Measurements from ENCODE around the gene GPR26. TPM values are rescaled to one million over a fixed set of nuclear protein-coding genes. Genes with fewer than 3 reads are reported as not detected.

The GPR26 gene
- total RNA-seq, 1 experiment from 2014 or later, result 0.07 TPM

DNA sequence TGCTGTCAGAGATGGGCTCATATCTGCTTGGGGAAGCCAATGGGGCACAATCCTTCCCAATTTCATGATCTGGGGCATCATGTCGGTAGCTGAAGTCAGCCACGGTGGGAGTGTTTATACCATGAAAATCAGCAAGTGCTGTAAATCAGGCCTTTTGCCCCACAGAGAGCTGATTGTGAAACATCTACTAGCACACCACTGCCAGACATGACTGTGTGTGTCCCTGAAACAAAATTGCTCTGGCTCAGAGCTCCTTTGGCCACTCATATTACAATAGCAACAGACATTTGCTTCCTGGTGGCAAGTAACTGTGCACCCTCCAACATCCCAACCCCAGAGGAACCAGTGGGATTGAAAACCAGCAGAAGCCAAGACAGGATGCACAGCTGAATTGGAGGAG lies 23.7 kb downstream of the GPR26 start:
- no peak overlapping the region for H2BK120ac ChIP-seq (ENCODE audit: low read depth, low read length, poor library complexity, severe bottlenecking)
- no peak overlapping the region for H3K9ac ChIP-seq (ENCODE audit: extremely low read depth, insufficient read length, low read length)

More for the DNA sequence above, 23.7 kb downstream of the GPR26 start:
- no peaks in the 10 kb centered on the region for H3K9me3 Mint-ChIP-seq
- Histone ChIP-seq H2BK15ac (ENCODE audit: low read depth, low read length) (no peak overlapping the region), H3K4ac (ENCODE audit: low read depth, low read length) (no peak overlapping the region), H3K79me1 (ENCODE audit: insufficient read depth, low read depth, low read length, poor library complexity, severe bottlenecking) (no peaks in the 10 kb centered on the region), H3K23me2 (ENCODE audit: insufficient read length, low read depth, low read length, poor library complexity, severe bottlenecking) (no peaks in the 10 kb centered on the region), H2BK12ac (ENCODE audit: insufficient read length, low read depth, low read length) (no peak overlapping the region), H4K91ac (ENCODE audit: insufficient read length, low read depth, low read length) (no peak overlapping the region), H4K5ac (ENCODE audit: insufficient read length, low read depth, low read length) (no peak overlapping the region), H2BK5ac (ENCODE audit: insufficient read length, low read length) (no peak overlapping the region), H3K14ac (ENCODE audit: insufficient read depth, low read length) (no peak overlapping the region), H2AK5ac (ENCODE audit: insufficient read length, low read length) (no peak overlapping the region), H3K27me3 (ENCODE audit: insufficient read depth, low read length) (no peaks in the 10 kb centered on the region), H3K56ac (ENCODE audit: insufficient read length, low read depth, low read length) (no peak overlapping the region), H3K18ac (ENCODE audit: insufficient read length, low read depth, low read length) (no peak overlapping the region), H3K4me2 (ENCODE audit: insufficient read depth, insufficient read length, low read length) (no peak overlapping the region), H3K27ac (ENCODE audit: insufficient read length, low read depth, low read length) (no peak overlapping the region), H4K8ac (replicated peaks; ENCODE audit: insufficient read length, low read depth, low read length) (no peak overlapping the region), H4K20me1 (ENCODE audit: control insufficient read depth, insufficient read depth, insufficient read length) (no peaks in the 10 kb centered on the region), H2BK20ac (ENCODE audit: low read depth, low read length, poor library complexity, severe bottlenecking) (no peak overlapping the region), H2AFZ (ENCODE audit: low read length) (no peak overlapping the region), H3K23ac (ENCODE audit: insufficient read length, low read depth, low read length) (no peak overlapping the region), H3K4me1 (ENCODE audit: insufficient read depth, low read length) (no peaks in the 10 kb centered on the region), H3T11ph (ENCODE audit: low read length) (no peak overlapping the region), H3K79me2 (ENCODE audit: insufficient read depth, low read length) (no peaks in the 10 kb centered on the region), H3K9me3 (ENCODE audit: control insufficient read depth, low read depth, low read length) (no peaks in the 10 kb centered on the region)
- WGBS (ENCODE audit: extremely low coverage, insufficient read length, low lambda C conversion rate), result no CpG with 5 or more reads among the region's 2 CpGs
- no peaks in the 10 kb centered on the region; a peak in 1 of 7 replicates for H3K36me3 Mint-ChIP-seq (ENCODE audit: insufficient read depth in 1 of 3, low read depth in 3 of 3)
- H3K4me1 Mint-ChIP-seq, result peaks cover 0 to 4% of the 10 kb centered on the region in 2 experiments; a peak in 1 of 4 replicates
- no peak overlapping the region for H3K4me3 Mint-ChIP-seq
- no peak overlapping the region for H3K27ac Mint-ChIP-seq
- DNase-seq, result no peak
- H3K27me3 Mint-ChIP-seq (ENCODE audit: low read depth), result peaks cover 20% of the 10 kb centered on the region
- TF ChIP-seq, protein P1, sequence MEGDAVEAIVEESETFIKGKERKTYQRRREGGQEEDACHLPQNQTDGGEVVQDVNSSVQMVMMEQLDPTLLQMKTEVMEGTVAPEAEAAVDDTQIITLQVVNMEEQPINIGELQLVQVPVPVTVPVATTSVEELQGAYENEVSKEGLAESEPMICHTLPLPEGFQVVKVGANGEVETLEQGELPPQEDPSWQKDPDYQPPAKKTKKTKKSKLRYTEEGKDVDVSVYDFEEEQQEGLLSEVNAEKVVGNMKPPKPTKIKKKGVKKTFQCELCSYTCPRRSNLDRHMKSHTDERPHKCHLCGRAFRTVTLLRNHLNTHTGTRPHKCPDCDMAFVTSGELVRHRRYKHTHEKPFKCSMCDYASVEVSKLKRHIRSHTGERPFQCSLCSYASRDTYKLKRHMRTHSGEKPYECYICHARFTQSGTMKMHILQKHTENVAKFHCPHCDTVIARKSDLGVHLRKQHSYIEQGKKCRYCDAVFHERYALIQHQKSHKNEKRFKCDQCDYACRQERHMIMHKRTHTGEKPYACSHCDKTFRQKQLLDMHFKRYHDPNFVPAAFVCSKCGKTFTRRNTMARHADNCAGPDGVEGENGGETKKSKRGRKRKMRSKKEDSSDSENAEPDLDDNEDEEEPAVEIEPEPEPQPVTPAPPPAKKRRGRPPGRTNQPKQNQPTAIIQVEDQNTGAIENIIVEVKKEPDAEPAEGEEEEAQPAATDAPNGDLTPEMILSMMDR (conservative IDR thresholded peaks at IDR 0.05), result no peak

All from H9 (cell line).